Central memory CD8-positive, alpha-beta T cell (primary cell): Measurements from ENCODE around the gene STK40.
A peak's percentile ranks its signal among the peaks of the same experiment; 100 is the strongest.

Experiments
- ATAC-seq: fragments of 150-1000 bp; cut with Tn5 transposase; replicated peaks from 2 replicates; pipeline ENCODE4 v1.10.0; 2022; ENCODE audit warnings: mild to moderate bottlenecking, moderate FRiP score, moderate number of reproducible peaks; ENCODE audit not compliant: poor library complexity, severe bottlenecking; ENCODE audit errors: extremely low read depth
- DNase-seq, 2 donors: peaks; one replicate each; pipeline ENCODE4 v3.0.0; 2021; ENCODE audit warnings: low spot score in 2 of 2
- H3K27ac Mint-ChIP-seq: one replicate; pipeline ENCODE4 v1.8.0; 2022; ENCODE audit warnings: low read depth, mild to moderate bottlenecking, moderate library complexity, mixed read lengths
- H3K27me3 Mint-ChIP-seq: one replicate; pipeline ENCODE4 v1.8.0; 2022; ENCODE audit warnings: mixed read lengths
- H3K36me3 Mint-ChIP-seq: one replicate; pipeline ENCODE4 v1.8.0; 2022; ENCODE audit warnings: mild to moderate bottlenecking, moderate library complexity, mixed read lengths; ENCODE audit not compliant: insufficient read depth
- H3K4me1 Mint-ChIP-seq: one replicate; pipeline ENCODE4 v1.8.0; 2022; ENCODE audit warnings: mixed read lengths
- H3K4me3 Mint-ChIP-seq: one replicate; pipeline ENCODE4 v1.8.0; 2022; ENCODE audit warnings: mild to moderate bottlenecking, moderate library complexity, mixed read lengths
- H3K9me3 Mint-ChIP-seq: one replicate; pipeline ENCODE4 v1.8.0; 2022; ENCODE audit warnings: mixed read lengths

The STK40 gene

GRCh38 chr1:36381405-36381804 is 4.3 kb downstream of the STK40 start:
- no peak overlapping the region for H3K4me3 Mint-ChIP-seq
- ATAC-seq (no peak), DNase-seq (no peak)
- H3K36me3 Mint-ChIP-seq, result peaks cover 20% of the 10 kb centered on the region
- H3K27ac Mint-ChIP-seq, result peak overlapping the region; percentile 84
- no peaks in the 10 kb centered on the region for H3K9me3 Mint-ChIP-seq
- peaks cover 61% of the 10 kb centered on the region for H3K4me1 Mint-ChIP-seq
- H3K27me3 Mint-ChIP-seq, result no peaks in the 10 kb centered on the region

- DNase-seq (no peak), ATAC-seq (no peak)
- peak overlapping the region; percentile 84 for H3K27ac Mint-ChIP-seq
- H3K36me3 Mint-ChIP-seq, result peaks cover 19% of the 10 kb centered on the region
- H3K27me3 Mint-ChIP-seq, result no peaks in the 10 kb centered on the region
- no peak overlapping the region for H3K4me3 Mint-ChIP-seq
- H3K9me3 Mint-ChIP-seq, result no peaks in the 10 kb centered on the region
- H3K4me1 Mint-ChIP-seq, result peaks cover 63% of the 10 kb centered on the region
Measured at GRCh38 chr1:36380782-36381181, 4.9 kb downstream of the STK40 start.

GRCh38 chr1:36380143-36380619 is 5.5 kb downstream of the STK40 start:
- Mint-ChIP-seq H3K9me3 (no peaks in the 10 kb centered on the region), H3K36me3 (peaks cover 18% of the 10 kb centered on the region), H3K4me3 (no peak overlapping the region), H3K4me1 (peaks cover 63% of the 10 kb centered on the region), H3K27me3 (no peaks in the 10 kb centered on the region), H3K27ac (peak overlapping the region; percentile 39)
- ATAC-seq, result no peak
- no peak for DNase-seq

- Mint-ChIP-seq H3K4me3 (no peak overlapping the region), H3K4me1 (peaks cover 62% of the 10 kb centered on the region), H3K27ac (peak overlapping the region; percentile 39), H3K36me3 (peaks cover 8% of the 10 kb centered on the region), H3K9me3 (no peaks in the 10 kb centered on the region), H3K27me3 (no peaks in the 10 kb centered on the region)
- ATAC-seq (no peak), DNase-seq (no peak)
Measured at GRCh38 chr1:36377791-36378492, 7.8 kb downstream of the STK40 start.

GRCh38 chr1:36372617-36373016 is 13.1 kb downstream of the STK40 start:
- no peaks in the 10 kb centered on the region for H3K27me3 Mint-ChIP-seq
- H3K4me3 Mint-ChIP-seq, result no peak overlapping the region
- H3K27ac Mint-ChIP-seq, result peak overlapping the region; percentile 94
- DNase-seq (no peak), ATAC-seq (no peak)
- no peaks in the 10 kb centered on the region for H3K9me3 Mint-ChIP-seq
- peaks cover 46% of the 10 kb centered on the region for H3K4me1 Mint-ChIP-seq
- peaks cover 2% of the 10 kb centered on the region for H3K36me3 Mint-ChIP-seq

GRCh38 chr1:36369061-36369861 is 16.5 kb downstream of the STK40 start:
- H3K36me3 Mint-ChIP-seq, result peaks cover 5% of the 10 kb centered on the region
- no peak overlapping the region for H3K4me3 Mint-ChIP-seq
- H3K27ac Mint-ChIP-seq, result no peak overlapping the region
- no peaks in the 10 kb centered on the region for H3K9me3 Mint-ChIP-seq
- DNase-seq (peak; percentile 76 to 85), ATAC-seq (peak; percentile 54)
- no peaks in the 10 kb centered on the region for H3K27me3 Mint-ChIP-seq
- H3K4me1 Mint-ChIP-seq, result peaks cover 47% of the 10 kb centered on the region

GRCh38 chr1:36367798-36368197 is 17.9 kb downstream of the STK40 start:
- H3K27me3 Mint-ChIP-seq, result no peaks in the 10 kb centered on the region
- no peak overlapping the region for H3K4me3 Mint-ChIP-seq
- DNase-seq (no peak), ATAC-seq (no peak)
- no peak overlapping the region for H3K27ac Mint-ChIP-seq
- peaks cover 9% of the 10 kb centered on the region for H3K36me3 Mint-ChIP-seq
- H3K4me1 Mint-ChIP-seq, result peaks cover 34% of the 10 kb centered on the region
- H3K9me3 Mint-ChIP-seq, result no peaks in the 10 kb centered on the region

GRCh38 chr1:36367066-36367465 is 18.7 kb downstream of the STK40 start:
- H3K4me3 Mint-ChIP-seq, result no peak overlapping the region
- ATAC-seq (peak; percentile 34), DNase-seq (no peak)
- H3K36me3 Mint-ChIP-seq, result peaks cover 16% of the 10 kb centered on the region
- peak overlapping the region; percentile 88 for H3K27ac Mint-ChIP-seq
- peaks cover 34% of the 10 kb centered on the region for H3K4me1 Mint-ChIP-seq
- no peaks in the 10 kb centered on the region for H3K27me3 Mint-ChIP-seq
- no peaks in the 10 kb centered on the region for H3K9me3 Mint-ChIP-seq

- ATAC-seq, result peak; percentile 83
- DNase-seq, result peak in 1 of 2 donors; percentile 28
- Mint-ChIP-seq H3K9me3 (no peaks in the 10 kb centered on the region), H3K36me3 (peaks cover 21% of the 10 kb centered on the region), H3K4me1 (peaks cover 34% of the 10 kb centered on the region), H3K4me3 (no peak overlapping the region), H3K27ac (peak overlapping the region; percentile 88), H3K27me3 (no peaks in the 10 kb centered on the region)
Measured at GRCh38 chr1:36366091-36366661, 19.5 kb downstream of the STK40 start.

GRCh38 chr1:36365381-36365780 is 20.3 kb downstream of the STK40 start:
- DNase-seq (no peak), ATAC-seq (no peak)
- H3K9me3 Mint-ChIP-seq, result no peaks in the 10 kb centered on the region
- peaks cover 34% of the 10 kb centered on the region for H3K4me1 Mint-ChIP-seq
- H3K36me3 Mint-ChIP-seq, result peaks cover 21% of the 10 kb centered on the region
- H3K27me3 Mint-ChIP-seq, result no peaks in the 10 kb centered on the region
- peak overlapping the region; percentile 88 for H3K27ac Mint-ChIP-seq
- no peak overlapping the region for H3K4me3 Mint-ChIP-seq

- Mint-ChIP-seq H3K36me3 (peaks cover 31% of the 10 kb centered on the region), H3K4me3 (no peak overlapping the region), H3K9me3 (no peaks in the 10 kb centered on the region), H3K4me1 (peaks cover 7% of the 10 kb centered on the region), H3K27me3 (no peaks in the 10 kb centered on the region), H3K27ac (no peak overlapping the region)
- DNase-seq (no peak), ATAC-seq (no peak)
Measured at GRCh38 chr1:36359911-36360550, 25.7 kb downstream of the STK40 start.

GRCh38 chr1:36359383-36359782 is 26.3 kb downstream of the STK40 start:
- Mint-ChIP-seq H3K27ac (no peak overlapping the region), H3K9me3 (no peaks in the 10 kb centered on the region), H3K36me3 (peaks cover 34% of the 10 kb centered on the region), H3K4me3 (no peak overlapping the region), H3K27me3 (no peaks in the 10 kb centered on the region), H3K4me1 (peaks cover 7% of the 10 kb centered on the region)
- ATAC-seq, result no peak
- no peak for DNase-seq
